Gastrocnemius medialis (tissue), 4 donors: Measurements from ENCODE around the gene KCNK4. TPM values are rescaled to one million over a fixed set of nuclear protein-coding genes. Genes with fewer than 3 reads are reported as not detected.

Source experiments
- ATAC-seq, 2 donors: fragments of 150-250 bp; one replicate each; pipeline ENCODE4 v1.9.1; 2016
- DNase-seq, 2 donors: peaks; one replicate each; pipeline ENCODE4 v3.0.0-alpha.2; 2019
- H3K27ac ChIP-seq, 4 donors: fragments of 200-600 bp; sonication (generic); 1 replicate in 1 of 4; 2 replicates in 3 of 4; pipeline ENCODE4 v1.5.1; 2016 to 2018; ENCODE audit warnings: mild to moderate bottlenecking in 2 of 4, moderate library complexity in 1 of 4
- H3K27me3 ChIP-seq, 3 donors: fragments of 200-600 bp; sonication (generic) in 2 of 3; 1 replicate in 1 of 3; 2 replicates in 2 of 3; pipeline versions ENCODE4 v1.5.1 to v1.6.0; 2016 to 2019; ENCODE audit warnings: mild to moderate bottlenecking in 1 of 3, moderate library complexity in 1 of 3
- H3K36me3 ChIP-seq, 2 donors: fragments of 200-600 bp; sonication (generic) in 1 of 2; one replicate each; pipeline ENCODE4 v1.5.1; 2017 to 2018
- H3K4me1 ChIP-seq, 2 donors: fragments of 200-600 bp; sonication (generic) in 1 of 2; one replicate each; pipeline ENCODE4 v1.5.1; 2016 to 2017; ENCODE audit warnings: mild to moderate bottlenecking in 2 of 2
- H3K4me3 ChIP-seq, 4 donors: fragments of 200-600 bp; sonication (generic) in 3 of 4; 1 replicate in 1 of 4; 2 replicates in 3 of 4; pipeline ENCODE4 v1.5.1; 2016 to 2019; ENCODE audit warnings: mild to moderate bottlenecking in 2 of 4
- H3K9me3 ChIP-seq, 3 donors: fragments of 200-600 bp; sonication (generic) in 2 of 3; 1 replicate in 1 of 3; 2 replicates in 2 of 3; pipeline ENCODE4 v1.5.1; 2016 to 2019
- POLR2A ChIP-seq, 2 donors: fragments of 450-650 bp; IDR thresholded peaks; one replicate each; pipeline ENCODE4 v1.6.1; 2017; ENCODE audit warnings: antibody characterized with exemption in 2 of 2, mild to moderate bottlenecking in 2 of 2, moderate library complexity in 2 of 2
- in situ Hi-C, 4 donors: fragments of 200-750 bp; cut with MboI; loops; one replicate each; pipeline versions ENCODE4 v1.15.0 to v1.8.0; 2017; ENCODE audit warnings: low sequenced_read_pairs in 4 of 4
- intact Hi-C: fragments of 100-400 bp; cut with DNase I; formaldehyde crosslinking; loops from one replicate; pipeline ENCODE4 v1.15.1; 2023; ENCODE audit warnings: low total_unique reads
- total RNA-seq, 4 donors: library from RNA; depleted of rRNA; stranded (reverse); fragments of >200 nt; gene quantifications; one replicate each; pipeline versions ENCODE4 v1.1.0 to v1.2.3, GENCODE V29; 2016
- TF ChIP-seq, protein P1 (sequence below), 5 experiments: fragments of 450-650 bp in 3 of 5; fragments of 200-600 bp in 2 of 5; sonication (generic) in 2 of 5; IDR thresholded peaks in 4 of 5; conservative IDR thresholded peaks in 1 of 5; 1 replicate in 4 of 5; 2 replicates in 1 of 5; pipeline ENCODE4 v1.5.1; 2016 to 2019; ENCODE audit warnings: antibody characterized with exemption in 5 of 5, mild to moderate bottlenecking in 3 of 5, moderate library complexity in 3 of 5

The KCNK4 gene
- total RNA-seq, 4 donors from 2014 or later, result not detected

DNA sequence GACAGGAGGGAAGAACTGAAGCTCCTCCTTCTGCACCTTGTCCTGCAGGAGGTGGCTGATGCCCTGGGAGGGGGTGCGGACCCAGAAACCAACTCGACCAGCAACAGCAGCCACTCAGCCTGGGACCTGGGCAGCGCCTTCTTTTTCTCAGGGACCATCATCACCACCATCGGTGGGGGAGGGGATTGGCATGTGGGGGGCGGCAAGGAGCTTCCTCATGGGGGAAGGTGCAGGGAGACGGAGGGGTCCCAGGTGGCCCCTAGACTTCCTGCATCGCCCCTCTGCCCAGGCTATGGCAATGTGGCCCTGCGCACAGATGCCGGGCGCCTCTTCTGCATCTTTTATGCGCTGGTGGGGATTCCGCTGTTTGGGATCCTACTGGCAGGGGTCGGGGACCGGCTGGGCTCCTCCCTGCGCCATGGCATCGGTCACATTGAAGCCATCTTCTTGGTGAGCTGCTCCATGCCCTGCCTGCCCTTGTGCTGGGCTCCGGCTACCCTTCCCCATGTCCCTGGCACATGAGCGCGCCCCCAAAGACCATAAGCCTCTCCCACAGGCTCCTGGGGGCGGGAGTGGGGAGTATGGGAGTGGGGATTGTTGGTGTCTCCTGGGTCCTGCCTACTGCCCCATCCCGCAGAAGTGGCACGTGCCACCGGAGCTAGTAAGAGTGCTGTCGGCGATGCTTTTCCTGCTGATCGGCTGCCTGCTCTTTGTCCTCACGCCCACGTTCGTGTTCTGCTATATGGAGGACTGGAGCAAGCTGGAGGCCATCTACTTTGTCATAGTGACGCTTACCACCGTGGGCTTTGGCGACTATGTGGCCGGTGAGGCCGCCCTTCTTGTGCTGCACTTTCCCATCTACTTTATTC is 6.0 kb downstream of the KCNK4 start:
- no peak overlapping the region for H3K4me3 ChIP-seq
- no peak for DNase-seq
- no peak for TF ChIP-seq POLR2A (IDR thresholded peaks at IDR 0.05)
- TF ChIP-seq, protein P1, sequence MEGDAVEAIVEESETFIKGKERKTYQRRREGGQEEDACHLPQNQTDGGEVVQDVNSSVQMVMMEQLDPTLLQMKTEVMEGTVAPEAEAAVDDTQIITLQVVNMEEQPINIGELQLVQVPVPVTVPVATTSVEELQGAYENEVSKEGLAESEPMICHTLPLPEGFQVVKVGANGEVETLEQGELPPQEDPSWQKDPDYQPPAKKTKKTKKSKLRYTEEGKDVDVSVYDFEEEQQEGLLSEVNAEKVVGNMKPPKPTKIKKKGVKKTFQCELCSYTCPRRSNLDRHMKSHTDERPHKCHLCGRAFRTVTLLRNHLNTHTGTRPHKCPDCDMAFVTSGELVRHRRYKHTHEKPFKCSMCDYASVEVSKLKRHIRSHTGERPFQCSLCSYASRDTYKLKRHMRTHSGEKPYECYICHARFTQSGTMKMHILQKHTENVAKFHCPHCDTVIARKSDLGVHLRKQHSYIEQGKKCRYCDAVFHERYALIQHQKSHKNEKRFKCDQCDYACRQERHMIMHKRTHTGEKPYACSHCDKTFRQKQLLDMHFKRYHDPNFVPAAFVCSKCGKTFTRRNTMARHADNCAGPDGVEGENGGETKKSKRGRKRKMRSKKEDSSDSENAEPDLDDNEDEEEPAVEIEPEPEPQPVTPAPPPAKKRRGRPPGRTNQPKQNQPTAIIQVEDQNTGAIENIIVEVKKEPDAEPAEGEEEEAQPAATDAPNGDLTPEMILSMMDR (IDR thresholded peaks at IDR 0.05 in 4 of 5, conservative IDR thresholded peaks at IDR 0.05 in 1 of 5), result no peak
- H3K27me3 ChIP-seq, result peaks cover 82 to 89% (median 89%) of the 10 kb centered on the region in 3 donors
- intact Hi-C loops (no loop called here), in situ Hi-C loops (loop anchor here in 2 of 4 donors (5.0 kb wide), 1 partner anchor 95 kb away; no protein-coding TSS in a partner anchor)
- no peak for ATAC-seq
- no peak overlapping the region for H3K27ac ChIP-seq
- H3K4me1 ChIP-seq, result peaks cover 6 to 21% of the 10 kb centered on the region in 2 donors
- no peaks in the 10 kb centered on the region for H3K9me3 ChIP-seq
- H3K36me3 ChIP-seq, result no peaks in the 10 kb centered on the region

DNA sequence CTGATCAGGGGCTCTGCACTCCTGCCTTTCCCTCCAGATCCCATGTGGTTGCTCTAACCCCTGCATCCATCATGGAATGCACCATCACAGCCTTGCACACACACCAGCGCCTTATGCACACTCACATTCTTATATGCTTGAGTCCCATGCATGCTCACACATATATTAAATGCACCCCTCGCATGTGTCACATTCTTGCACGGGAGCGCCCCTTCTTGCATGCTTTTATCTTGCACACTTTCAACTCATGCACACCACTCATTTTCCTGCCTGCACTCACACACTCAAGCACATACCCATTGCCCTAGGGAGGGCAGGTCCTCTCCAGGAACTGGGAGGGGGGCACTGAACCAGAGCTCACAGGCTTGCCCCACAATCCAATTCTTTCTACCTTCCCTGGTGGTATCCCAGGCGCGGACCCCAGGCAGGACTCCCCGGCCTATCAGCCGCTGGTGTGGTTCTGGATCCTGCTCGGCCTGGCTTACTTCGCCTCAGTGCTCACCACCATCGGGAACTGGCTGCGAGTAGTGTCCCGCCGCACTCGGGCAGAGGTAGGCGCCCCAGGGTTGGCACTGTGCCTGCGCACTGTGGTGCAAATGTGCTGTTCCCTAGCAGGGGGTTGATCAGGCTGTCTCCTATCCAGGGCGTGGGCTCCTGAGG is 6.7 kb downstream of the KCNK4 start:
- no peak overlapping the region for H3K27ac ChIP-seq
- ATAC-seq (no peak), DNase-seq (no peak)
- TF ChIP-seq, protein P1 (IDR thresholded peaks at IDR 0.05 in 4 of 5, conservative IDR thresholded peaks at IDR 0.05 in 1 of 5), result no peak
- TF ChIP-seq POLR2A (IDR thresholded peaks at IDR 0.05), result no peak
- H3K9me3 ChIP-seq, result no peaks in the 10 kb centered on the region
- H3K36me3 ChIP-seq, result no peaks in the 10 kb centered on the region
- peaks cover 6 to 15% of the 10 kb centered on the region in 2 donors for H3K4me1 ChIP-seq
- peaks cover 76 to 85% (median 82%) of the 10 kb centered on the region in 3 donors for H3K27me3 ChIP-seq
- in situ Hi-C loops (loop anchor here in 2 of 4 donors (5.0 kb wide), 1 partner anchor 96 kb away; no protein-coding TSS in a partner anchor), intact Hi-C loops (no loop called here)
- H3K4me3 ChIP-seq, result no peak overlapping the region

DNA sequence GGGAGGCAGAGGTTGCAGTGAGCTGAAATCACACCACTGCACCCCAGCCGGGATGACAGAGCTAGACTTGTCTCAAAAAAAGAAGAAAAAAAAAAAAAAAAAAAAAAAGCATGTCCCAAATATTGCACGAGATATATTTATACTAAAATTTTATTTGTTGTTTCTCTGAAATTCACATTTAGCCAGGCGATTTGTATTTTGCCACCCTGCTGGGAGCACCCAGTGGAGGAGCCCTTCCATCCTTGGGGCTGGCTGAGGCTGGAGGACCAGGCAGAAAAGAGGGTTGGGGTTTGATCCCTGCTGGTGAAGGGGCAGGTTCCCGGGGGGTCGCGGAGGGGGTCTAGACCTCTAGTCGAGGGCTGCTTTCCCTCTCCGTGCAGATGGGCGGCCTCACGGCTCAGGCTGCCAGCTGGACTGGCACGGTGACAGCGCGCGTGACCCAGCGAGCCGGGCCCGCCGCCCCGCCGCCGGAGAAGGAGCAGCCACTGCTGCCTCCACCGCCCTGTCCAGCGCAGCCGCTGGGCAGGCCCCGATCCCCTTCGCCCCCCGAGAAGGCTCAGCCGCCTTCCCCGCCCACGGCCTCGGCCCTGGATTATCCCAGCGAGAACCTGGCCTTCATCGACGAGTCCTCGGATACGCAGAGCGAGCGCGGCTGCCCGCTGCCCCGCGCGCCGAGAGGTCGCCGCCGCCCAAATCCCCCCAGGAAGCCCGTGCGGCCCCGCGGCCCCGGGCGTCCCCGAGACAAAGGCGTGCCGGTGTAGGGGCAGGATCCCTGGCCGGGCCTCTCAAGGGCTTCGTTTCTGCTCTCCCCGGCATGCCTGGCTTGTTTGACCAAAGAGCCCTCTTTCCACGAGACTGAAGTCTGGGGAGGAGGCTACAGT is 8.1 kb downstream of the KCNK4 start:
- intact Hi-C loops, result loop anchor here (1.0 kb wide), 2 partner anchors 14 to 95 kb away; partner anchors contain the start of gene GPR137

More for the DNA sequence above, 8.1 kb downstream of the KCNK4 start:
- H3K9me3 ChIP-seq, result no peaks in the 10 kb centered on the region
- H3K36me3 ChIP-seq, result no peaks in the 10 kb centered on the region
- TF ChIP-seq POLR2A (IDR thresholded peaks at IDR 0.05), result no peak
- TF ChIP-seq, protein P1 (IDR thresholded peaks at IDR 0.05 in 4 of 5, conservative IDR thresholded peaks at IDR 0.05 in 1 of 5), result no peak
- DNase-seq (peak; percentile 36 to 64), ATAC-seq (peak; percentile 52 to 59)
- peaks cover 6 to 16% of the 10 kb centered on the region in 2 donors for H3K4me1 ChIP-seq
- in situ Hi-C loops, result loop anchor here in 2 of 4 donors (5.0 kb wide), 1 partner anchor 97 kb away; no protein-coding TSS in a partner anchor
- peak overlapping the region; percentile 46 to 76 (median 58) for H3K4me3 ChIP-seq
- peaks cover 65 to 72% (median 68%) of the 10 kb centered on the region in 3 donors for H3K27me3 ChIP-seq
- no peak overlapping the region for H3K27ac ChIP-seq
